PC-9 (cell line): Measurements from ENCODE around the gene CD151.

Experiments
- EZH2 ChIP-seq: fragments of 200-600 bp; sonication (generic); IDR thresholded peaks from 2 replicates; pipeline ENCODE4 v1.8.0; 2017; ENCODE audit warnings: antibody characterized with exemption, low read depth
- TF ChIP-seq, protein P1 (sequence below): fragments of 200-600 bp; sonication (generic); conservative IDR thresholded peaks from 2 replicates; pipeline ENCODE4 v1.6.1; 2017; ENCODE audit warnings: mixed run types, antibody characterized with exemption, mild to moderate bottlenecking, moderate library complexity

GRCh38 chr11:873706-874105 is 41.0 kb downstream of the CD151 start:
- TF ChIP-seq, protein P1, sequence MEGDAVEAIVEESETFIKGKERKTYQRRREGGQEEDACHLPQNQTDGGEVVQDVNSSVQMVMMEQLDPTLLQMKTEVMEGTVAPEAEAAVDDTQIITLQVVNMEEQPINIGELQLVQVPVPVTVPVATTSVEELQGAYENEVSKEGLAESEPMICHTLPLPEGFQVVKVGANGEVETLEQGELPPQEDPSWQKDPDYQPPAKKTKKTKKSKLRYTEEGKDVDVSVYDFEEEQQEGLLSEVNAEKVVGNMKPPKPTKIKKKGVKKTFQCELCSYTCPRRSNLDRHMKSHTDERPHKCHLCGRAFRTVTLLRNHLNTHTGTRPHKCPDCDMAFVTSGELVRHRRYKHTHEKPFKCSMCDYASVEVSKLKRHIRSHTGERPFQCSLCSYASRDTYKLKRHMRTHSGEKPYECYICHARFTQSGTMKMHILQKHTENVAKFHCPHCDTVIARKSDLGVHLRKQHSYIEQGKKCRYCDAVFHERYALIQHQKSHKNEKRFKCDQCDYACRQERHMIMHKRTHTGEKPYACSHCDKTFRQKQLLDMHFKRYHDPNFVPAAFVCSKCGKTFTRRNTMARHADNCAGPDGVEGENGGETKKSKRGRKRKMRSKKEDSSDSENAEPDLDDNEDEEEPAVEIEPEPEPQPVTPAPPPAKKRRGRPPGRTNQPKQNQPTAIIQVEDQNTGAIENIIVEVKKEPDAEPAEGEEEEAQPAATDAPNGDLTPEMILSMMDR, result no peak
- TF ChIP-seq EZH2, result no peak
